Gastroesophageal sphincter (tissue), 3 donors: ENCODE data around the gene DLX6.

Experiments
- CTCF ChIP-seq, 4 experiments: fragments of 200-600 bp in 2 of 4; fragments of 450-650 bp in 2 of 4; sonication (generic) in 1 of 4; IDR thresholded peaks; one replicate each; pipeline ENCODE4 v1.5.1; 2017 to 2019; ENCODE audit warnings: antibody characterized with exemption in 4 of 4, mild to moderate bottlenecking in 2 of 4, moderate library complexity in 2 of 4
- EP300 ChIP-seq: sonication (generic); formaldehyde crosslinking; IDR thresholded peaks from one replicate; pipeline ENCODE4 v1.6.1; 2017; ENCODE audit warnings: antibody characterized with exemption, mild to moderate bottlenecking
- POLR2A ChIP-seq, 2 donors: fragments of 450-650 bp; IDR thresholded peaks; one replicate each; pipeline ENCODE4 v1.6.1; 2017; ENCODE audit warnings: antibody characterized with exemption in 2 of 2, mild to moderate bottlenecking in 2 of 2, moderate library complexity in 1 of 2
- POLR2AphosphoS5 ChIP-seq: sonication (generic); formaldehyde crosslinking; IDR thresholded peaks from one replicate; pipeline ENCODE4 v1.6.1; 2017; ENCODE audit warnings: antibody characterized with exemption

GRCh38 chr7:97024209-97025129 is 19.1 kb downstream of the DLX6 start, which contains the start of gene DLX5:
- TF ChIP-seq CTCF (IDR thresholded peaks at IDR 0.05) (no peak), POLR2A (IDR thresholded peaks at IDR 0.05) (no peak), POLR2AphosphoS5 (no peak), EP300 (no peak)
